BE2C (cell line): ENCODE measurements around the gene P2RY11.

Experiments
- DNase-seq: peaks from one replicate; pipeline ENCODE4 v3.0.0-alpha.2; 2020
- H3K27me3 ChIP-seq: fragments of 250-450 bp; sonication (Bioruptor Pico); 2 replicates; pipeline ENCODE4 v1.5.1; 2020; ENCODE audit warnings: mild to moderate bottlenecking
- H3K36me3 ChIP-seq: fragments of 250-450 bp; sonication (Bioruptor Pico); 2 replicates; pipeline ENCODE4 v1.5.1; 2020; ENCODE audit warnings: mild to moderate bottlenecking
- H3K4me1 ChIP-seq: fragments of 250-450 bp; sonication (Bioruptor Pico); 2 replicates; pipeline ENCODE4 v1.5.1; 2020
- H3K4me3 ChIP-seq: 2 replicates; pipeline ENCODE4 v1.5.1; 2011; ENCODE audit warnings: low read depth, low read length
- H3K9me3 ChIP-seq: fragments of 250-450 bp; sonication (Bioruptor Pico); 2 replicates; pipeline ENCODE4 v1.5.1; 2020
- CTCF ChIP-seq: IDR thresholded peaks from 2 replicates; pipeline ENCODE4 v1.5.1; 2012; ENCODE audit warnings: mild to moderate bottlenecking, low read depth, low read length

The P2RY11 gene

GRCh38 chr19:10144361-10144760, 32.9 kb downstream of the P2RY11 start:
- H3K27me3 ChIP-seq = no peaks in the 10 kb centered on the region
- H3K36me3 ChIP-seq = peaks cover 94% of the 10 kb centered on the region
- no peaks in the 10 kb centered on the region for H3K4me1 ChIP-seq
- no peak for TF ChIP-seq CTCF
- H3K4me3 ChIP-seq = no peak overlapping the region
- DNase-seq = no peak
- H3K9me3 ChIP-seq = no peaks in the 10 kb centered on the region

- Histone ChIP-seq H3K9me3 (no peaks in the 10 kb centered on the region; the same call in 1 of the 2 replicates), H3K36me3 (peaks cover 94% of the 10 kb centered on the region), H3K27me3 (no peaks in the 10 kb centered on the region), H3K4me3 (no peak overlapping the region), H3K4me1 (no peaks in the 10 kb centered on the region)
- DNase-seq = no peak
- no peak for TF ChIP-seq CTCF
These were observed 33.5 kb downstream of the P2RY11 start for GRCh38 chr19:10145031-10145430.

GRCh38 chr19:10146142-10146541, 34.6 kb downstream of the P2RY11 start:
- no peak for TF ChIP-seq CTCF
- H3K4me3 ChIP-seq = no peak overlapping the region
- no peaks in the 10 kb centered on the region; the same call in 1 of the 2 replicates for H3K9me3 ChIP-seq
- no peak for DNase-seq
- H3K4me1 ChIP-seq = no peaks in the 10 kb centered on the region
- peaks cover 94% of the 10 kb centered on the region for H3K36me3 ChIP-seq
- H3K27me3 ChIP-seq = no peaks in the 10 kb centered on the region

- Histone ChIP-seq H3K36me3 (peaks cover 89% of the 10 kb centered on the region), H3K4me3 (no peak overlapping the region), H3K4me1 (no peaks in the 10 kb centered on the region), H3K27me3 (no peaks in the 10 kb centered on the region), H3K9me3 (no peaks in the 10 kb centered on the region; the same call in 1 of the 2 replicates)
- TF ChIP-seq CTCF = no peak
- DNase-seq = no peak
These were observed 37.9 kb downstream of the P2RY11 start for GRCh38 chr19:10149427-10149826.

GRCh38 chr19:10151521-10151920, 40.0 kb downstream of the P2RY11 start:
- no peaks in the 10 kb centered on the region for H3K4me1 ChIP-seq
- H3K27me3 ChIP-seq = no peaks in the 10 kb centered on the region
- TF ChIP-seq CTCF = no peak
- DNase-seq = no peak
- no peak overlapping the region for H3K4me3 ChIP-seq
- no peaks in the 10 kb centered on the region; the same call in 1 of the 2 replicates for H3K9me3 ChIP-seq
- H3K36me3 ChIP-seq = peaks cover 86% of the 10 kb centered on the region

GRCh38 chr19:10152100-10152499, 40.6 kb downstream of the P2RY11 start:
- H3K27me3 ChIP-seq = no peaks in the 10 kb centered on the region
- H3K4me3 ChIP-seq = no peak overlapping the region
- no peak for TF ChIP-seq CTCF
- H3K9me3 ChIP-seq = no peaks in the 10 kb centered on the region; the same call in 1 of the 2 replicates
- DNase-seq = no peak
- H3K4me1 ChIP-seq = no peaks in the 10 kb centered on the region
- peaks cover 86% of the 10 kb centered on the region for H3K36me3 ChIP-seq
